HL-60/S4 treated with phorbol 12-myristate 13-acetate at 8.2 ng/mL for 4 days and 3 days (cell line): ENCODE data around the gene AEBP1.

Experiments used
- in situ Hi-C: fragments of 300-500 bp; cut with MboI; formaldehyde crosslinking; loops from 2 replicates; pipeline ENCODE4 v1.15.0; 2022; ENCODE audit warnings: low sequenced_read_pairs

AEBP1 gene

DNA sequence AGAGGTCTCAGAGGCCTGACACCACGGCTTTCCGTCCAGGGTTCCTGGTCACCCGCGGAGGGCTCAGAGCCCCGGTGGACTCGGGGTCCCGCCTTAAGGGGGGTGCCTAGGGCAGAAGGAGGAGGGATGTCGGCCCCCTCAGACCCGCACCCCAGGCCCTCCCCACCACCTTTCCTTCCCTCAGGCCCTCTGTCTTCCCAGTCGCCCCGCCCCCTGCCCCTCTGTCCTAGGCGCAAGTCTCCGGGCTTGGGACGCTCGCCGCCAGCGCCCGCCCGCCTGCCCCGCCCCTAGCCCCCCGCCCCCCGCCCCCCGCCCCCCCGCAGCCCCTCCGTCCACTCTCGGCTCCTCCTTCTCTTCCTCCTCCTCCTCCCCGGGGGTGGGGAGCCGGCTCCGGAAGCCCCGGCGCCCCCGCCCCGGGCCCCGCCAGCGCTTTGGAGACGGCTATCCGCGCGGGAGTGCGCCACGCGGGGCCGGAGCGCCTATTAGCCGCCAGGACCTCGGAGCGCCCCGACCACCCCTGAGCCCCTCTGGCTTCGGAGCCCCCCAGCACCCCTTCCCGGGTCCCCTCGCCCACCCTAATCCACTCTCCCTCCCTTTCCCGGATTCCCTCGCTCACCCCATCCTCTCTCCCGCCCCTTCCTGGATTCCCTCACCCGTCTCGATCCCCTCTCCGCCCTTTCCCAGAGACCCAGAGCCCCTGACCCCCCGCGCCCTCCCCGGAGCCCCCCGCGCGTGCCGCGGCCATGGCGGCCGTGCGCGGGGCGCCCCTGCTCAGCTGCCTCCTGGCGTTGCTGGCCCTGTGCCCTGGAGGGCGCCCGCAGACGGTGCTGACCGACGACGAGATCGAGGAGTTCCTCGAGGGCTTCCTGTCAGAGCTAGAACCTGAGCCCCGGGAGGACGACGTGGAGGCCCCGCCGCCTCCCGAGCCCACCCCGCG lies at the start of gene AEBP1:
Gene AEBP1, plus strand, starts transcription at position 423 of the 937 bp plus-strand sequence. Its CDS starts 321 bp downstream, at position 744.
- in situ Hi-C loops: no loop called here

DNA sequence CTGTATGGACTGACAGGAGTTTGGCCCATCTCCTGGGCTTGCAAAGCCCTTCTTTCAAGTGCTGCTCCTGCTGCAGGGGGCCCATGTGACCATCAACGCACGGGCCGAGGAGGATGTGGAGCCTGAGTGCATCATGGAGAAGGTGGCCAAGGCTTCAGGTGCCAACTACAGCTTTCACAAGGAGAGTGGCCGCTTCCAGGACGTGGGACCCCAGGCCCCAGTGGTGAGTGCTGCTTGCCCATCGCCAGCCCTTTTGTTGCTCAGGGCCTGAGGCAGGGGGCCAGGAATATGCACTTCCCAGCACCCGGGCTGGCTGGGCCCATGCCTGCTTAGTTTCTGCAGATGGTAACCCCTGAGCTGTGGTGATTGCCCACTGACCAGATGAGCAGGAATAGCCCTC lies 47.5 kb upstream of the AEBP1 start:
- in situ Hi-C loops: no loop called here

DNA sequence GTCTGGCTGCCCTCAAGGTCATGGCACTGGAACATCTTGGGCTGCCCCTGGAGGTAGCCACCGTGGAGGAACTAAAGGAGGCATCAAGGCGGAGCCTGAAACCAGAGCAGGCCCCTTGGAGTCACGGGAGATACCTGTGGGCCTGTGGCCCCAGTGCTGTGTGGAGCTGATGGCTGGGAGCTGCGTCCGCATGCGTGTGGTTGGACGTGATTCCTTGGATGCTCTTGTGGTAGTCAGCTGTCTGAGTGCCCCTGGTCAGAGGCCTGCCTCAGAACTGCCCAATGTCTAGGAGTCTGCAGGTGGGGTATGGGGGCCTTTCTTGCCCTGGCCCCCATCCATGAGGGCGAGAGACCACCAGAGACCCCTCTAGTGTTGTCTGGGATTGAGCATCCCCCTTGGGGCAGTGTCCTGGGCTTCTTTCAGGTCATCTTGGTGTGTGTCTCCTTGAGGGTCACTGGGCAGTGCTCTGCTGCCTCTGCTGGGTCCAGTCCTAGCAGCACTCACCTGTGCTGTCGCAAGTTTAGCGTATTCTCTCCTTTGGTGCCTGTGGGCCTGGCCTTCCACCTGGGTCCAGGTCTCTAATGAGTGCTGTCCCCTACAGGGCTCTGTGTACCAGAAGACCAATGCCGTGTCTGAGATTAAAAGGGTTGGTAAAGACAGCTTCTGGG lies 46.8 kb upstream of the AEBP1 start:
- in situ Hi-C loops: no loop called here

DNA sequence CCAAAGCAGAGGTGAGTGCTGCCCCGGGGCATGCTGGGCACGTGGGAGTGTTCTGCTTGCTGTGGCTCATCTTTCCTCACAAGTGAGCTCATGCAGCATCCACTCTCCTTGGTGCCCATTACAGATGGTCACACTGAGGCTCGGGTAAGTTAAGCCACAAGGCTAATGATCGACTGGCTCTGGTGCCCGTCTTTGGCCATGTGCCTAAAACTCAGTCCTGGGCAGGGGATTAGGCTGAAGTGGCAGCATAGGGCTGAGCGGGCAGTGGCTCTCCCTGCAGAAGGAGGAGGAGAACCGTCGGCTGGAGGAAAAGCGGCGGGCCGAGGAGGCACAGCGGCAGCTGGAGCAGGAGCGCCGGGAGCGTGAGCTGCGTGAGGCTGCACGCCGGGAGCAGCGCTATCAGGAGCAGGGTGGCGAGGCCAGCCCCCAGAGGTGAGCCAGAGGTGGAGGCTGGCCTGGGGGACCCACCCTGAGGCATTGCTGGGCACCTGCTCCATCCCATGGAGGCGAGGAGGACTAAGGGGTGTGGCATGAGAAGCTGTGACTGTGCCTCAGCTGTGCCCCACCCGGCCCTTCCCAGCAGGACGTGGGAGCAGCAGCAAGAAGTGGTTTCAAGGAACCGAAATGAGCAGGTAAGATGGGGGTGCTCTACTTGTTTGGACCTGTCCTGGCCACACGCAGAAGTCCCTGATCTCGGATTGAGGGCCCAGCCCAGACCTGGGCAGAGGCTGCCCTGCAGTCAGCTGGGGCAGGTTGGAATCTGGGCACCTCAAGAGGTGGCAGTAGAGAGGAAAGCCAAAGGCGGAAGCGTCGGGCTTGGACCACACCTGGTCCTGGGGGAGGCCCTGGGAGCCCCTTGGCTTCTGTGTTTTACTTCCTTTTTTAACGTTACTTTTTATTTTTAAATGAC lies 46.0 kb upstream of the AEBP1 start:
- in situ Hi-C loops: no loop called here

DNA sequence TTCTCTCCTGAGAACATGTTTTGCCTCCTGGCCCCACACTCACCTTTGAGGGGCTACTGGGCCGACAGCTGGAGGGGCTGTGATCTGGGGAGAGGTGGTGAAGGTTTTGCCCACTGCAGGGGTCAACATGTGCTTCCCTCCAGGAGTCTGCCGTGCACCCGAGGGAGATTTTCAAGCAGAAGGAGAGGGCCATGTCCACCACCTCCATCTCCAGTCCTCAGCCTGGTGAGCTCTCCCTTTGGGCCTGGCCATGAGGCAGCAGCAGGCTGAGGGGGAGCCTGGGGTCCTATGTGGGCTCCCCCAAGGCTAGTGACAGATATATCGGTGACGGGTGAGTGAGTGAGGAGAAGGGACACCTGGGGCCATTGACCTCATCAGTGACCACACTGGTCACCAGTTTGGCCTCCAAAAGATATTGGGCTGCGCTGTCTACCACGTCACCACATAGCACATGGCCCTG lies 45.4 kb upstream of the AEBP1 start:
- in situ Hi-C loops: no loop called here

DNA sequence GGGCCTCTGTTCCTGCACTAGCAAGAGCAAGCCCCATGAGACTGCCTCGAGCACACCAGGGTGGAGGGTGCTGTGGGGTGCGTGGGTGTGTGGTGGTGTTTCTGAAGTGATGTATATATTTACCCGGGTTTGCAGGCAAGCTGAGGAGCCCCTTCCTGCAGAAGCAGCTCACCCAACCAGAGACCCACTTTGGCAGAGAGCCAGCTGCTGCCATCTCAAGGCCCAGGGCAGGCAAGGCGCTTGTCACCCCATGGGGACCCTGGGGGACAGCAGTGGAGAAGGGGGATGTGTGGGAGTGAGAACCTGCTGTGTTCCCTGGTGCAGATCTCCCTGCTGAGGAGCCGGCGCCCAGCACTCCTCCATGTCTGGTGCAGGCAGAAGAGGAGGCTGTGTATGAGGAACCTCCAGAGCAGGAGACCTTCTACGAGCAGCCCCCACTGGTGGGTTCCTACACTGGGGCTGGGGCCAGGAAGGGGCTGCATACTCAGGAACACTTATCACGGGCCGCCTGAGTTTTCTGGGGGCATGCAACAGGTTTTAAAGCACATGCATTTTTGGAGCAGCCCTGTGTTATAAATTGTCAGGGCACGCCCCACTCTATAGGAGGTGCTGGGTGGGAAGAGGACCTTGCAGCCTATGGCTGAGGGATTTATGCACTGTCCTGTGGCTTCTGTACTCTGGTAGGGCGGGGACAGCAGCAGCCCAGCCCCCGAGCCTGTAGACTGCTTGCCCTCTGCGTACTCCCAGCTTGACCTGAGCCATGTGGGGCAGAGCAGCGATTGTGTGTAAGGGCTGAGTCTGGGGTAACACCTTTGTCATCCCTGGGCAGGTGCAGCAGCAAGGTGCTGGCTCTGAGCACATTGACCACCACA lies 44.7 kb upstream of the AEBP1 start:
- in situ Hi-C loops: no loop called here

DNA sequence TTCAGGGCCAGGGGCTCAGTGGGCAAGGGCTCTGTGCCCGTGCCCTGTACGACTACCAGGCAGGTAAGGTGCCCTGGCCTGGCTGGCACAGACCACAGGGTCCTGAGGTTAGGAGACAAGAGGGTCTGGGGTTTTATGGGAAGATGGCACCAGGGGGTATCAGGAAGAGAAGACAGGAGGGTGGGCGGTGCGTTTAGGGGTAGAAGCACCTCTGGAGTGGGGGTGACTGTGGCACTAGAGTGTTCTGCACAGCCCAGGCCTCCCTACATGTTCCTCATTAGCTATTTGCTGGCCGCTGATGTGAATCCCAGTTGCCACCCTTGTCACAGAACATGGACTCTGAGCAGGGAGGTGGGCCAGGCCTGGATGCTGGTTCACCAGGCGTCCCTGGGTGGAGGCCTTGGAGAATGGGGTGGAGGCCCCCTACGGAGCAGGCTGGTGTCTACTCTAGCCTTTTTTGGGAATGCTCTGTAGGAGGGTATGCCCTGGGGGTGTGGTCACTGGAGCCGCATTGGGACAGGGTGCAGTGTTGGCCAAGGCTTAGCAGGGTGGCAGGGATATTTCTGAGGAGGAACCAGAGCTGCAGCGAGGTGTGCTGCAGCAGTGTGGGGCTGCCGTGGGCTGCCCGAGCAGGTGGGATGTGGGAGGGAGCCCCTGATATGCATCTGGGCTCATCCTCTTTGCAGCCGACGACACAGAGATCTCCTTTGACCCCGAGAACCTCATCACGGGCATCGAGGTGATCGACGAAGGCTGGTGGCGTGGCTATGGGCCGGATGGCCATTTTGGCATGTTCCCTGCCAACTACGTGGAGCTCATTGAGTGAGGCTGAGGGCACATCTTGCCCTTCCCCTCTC lies 43.8 kb upstream of the AEBP1 start:
- in situ Hi-C loops: no loop called here

DNA sequence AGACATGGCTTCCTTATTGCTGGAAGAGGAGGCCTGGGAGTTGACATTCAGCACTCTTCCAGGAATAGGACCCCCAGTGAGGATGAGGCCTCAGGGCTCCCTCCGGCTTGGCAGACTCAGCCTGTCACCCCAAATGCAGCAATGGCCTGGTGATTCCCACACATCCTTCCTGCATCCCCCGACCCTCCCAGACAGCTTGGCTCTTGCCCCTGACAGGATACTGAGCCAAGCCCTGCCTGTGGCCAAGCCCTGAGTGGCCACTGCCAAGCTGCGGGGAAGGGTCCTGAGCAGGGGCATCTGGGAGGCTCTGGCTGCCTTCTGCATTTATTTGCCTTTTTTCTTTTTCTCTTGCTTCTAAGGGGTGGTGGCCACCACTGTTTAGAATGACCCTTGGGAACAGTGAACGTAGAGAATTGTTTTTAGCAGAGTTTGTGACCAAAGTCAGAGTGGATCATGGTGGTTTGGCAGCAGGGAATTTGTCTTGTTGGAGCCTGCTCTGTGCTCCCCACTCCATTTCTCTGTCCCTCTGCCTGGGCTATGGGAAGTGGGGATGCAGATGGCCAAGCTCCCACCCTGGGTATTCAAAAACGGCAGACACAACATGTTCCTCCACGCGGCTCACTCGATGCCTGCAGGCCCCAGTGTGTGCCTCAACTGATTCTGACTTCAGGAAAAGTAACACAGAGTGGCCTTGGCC lies 43.0 kb upstream of the AEBP1 start:
- in situ Hi-C loops: no loop called here

DNA sequence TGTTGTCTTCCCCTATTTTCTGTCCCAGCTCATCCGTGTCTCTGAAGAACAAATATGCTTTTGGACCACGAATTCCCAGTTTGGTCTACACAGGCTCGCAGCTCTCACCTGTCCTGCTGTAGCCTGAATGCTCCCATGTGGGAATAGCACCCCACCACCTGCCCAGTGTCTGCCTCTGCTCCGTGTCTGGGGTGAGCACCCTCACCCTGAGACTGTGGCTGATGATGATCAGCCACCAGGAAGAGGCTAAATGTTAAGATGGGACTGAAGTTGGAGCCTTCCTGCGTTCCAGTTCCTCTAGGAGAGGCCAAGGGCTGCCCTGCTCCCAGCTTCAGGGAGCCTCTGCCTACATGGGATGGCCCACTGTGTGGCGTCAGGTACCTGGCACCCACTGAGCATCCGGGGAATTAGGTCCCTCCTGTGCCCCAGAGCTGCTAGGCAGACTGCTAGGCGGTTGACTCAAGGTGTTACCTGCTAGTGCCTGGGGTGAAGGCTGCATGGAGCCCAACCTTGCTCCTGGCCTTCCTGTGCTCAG lies 42.4 kb upstream of the AEBP1 start:
- in situ Hi-C loops: no loop called here

DNA sequence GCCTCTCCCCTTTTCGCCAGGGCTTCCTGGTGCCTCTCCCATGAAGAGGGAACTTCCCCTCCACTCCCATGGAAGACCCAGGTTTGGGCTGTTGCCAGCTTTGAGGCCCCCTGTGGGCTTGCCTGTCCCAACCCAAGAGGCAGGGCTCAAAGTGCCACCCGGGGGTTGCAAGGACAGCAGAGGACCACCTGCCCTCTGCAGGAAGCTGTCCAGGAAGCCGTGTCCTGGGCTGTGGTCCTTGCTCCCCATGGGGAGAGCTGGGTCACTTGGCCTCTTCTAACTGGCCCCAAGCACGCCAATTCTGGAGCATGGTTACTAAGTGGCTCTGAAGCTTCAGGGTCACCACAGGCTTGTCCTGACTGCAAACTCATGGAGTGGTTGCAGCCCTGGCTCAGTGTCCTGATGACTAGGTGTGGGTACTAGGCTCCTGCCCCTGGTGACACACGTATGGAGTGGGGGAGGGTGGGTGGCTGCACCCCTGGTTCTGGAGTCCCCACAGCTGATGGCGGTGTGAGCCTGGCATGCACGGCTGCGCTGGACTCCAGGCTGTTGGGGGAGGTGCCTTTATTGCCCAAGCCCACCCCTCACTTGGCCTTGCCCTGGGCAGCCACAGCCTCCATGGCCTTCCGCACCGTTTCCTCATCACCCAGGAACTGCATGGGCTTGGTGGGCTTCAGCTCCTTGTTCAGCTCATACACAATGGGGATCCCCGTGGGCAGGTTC lies 41.8 kb upstream of the AEBP1 start:
- in situ Hi-C loops: no loop called here

DNA sequence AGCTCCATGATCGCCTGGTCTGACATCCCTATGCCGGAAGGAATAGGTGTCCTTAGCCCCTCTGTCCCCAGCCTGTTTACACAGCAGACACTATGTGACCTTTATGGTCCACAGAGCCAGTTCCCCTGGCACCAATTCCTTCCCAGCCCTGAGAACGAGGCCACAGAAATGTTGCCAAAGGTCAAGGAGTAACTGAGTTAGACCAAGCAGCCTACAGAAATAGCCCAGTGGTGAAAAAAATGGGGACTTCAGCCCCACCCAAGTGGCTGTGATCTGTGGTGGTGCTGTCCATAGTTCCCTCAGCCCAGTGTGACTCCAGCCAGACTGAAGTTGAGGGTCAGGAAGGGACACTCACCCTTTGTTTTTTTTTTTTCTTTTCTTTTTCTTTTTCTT lies 41.2 kb upstream of the AEBP1 start:
- in situ Hi-C loops: no loop called here

DNA sequence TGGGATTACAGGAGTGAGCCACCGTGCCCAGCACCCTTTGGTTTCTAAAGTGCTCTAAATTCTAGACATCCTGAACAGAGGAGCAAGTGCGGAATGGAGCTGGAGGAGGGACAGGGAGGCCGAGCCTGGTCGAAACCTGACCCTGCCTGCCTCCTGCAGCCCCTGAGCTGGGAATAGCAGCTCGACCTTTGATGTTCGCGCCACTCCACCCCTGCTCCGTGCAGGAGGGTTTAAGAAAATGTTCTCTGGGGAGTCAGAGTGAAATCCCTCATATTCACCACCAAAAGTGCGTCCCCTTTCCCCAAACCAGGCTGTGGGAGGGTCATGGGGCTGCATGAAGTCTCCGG lies 40.6 kb upstream of the AEBP1 start:
- in situ Hi-C loops: no loop called here

DNA sequence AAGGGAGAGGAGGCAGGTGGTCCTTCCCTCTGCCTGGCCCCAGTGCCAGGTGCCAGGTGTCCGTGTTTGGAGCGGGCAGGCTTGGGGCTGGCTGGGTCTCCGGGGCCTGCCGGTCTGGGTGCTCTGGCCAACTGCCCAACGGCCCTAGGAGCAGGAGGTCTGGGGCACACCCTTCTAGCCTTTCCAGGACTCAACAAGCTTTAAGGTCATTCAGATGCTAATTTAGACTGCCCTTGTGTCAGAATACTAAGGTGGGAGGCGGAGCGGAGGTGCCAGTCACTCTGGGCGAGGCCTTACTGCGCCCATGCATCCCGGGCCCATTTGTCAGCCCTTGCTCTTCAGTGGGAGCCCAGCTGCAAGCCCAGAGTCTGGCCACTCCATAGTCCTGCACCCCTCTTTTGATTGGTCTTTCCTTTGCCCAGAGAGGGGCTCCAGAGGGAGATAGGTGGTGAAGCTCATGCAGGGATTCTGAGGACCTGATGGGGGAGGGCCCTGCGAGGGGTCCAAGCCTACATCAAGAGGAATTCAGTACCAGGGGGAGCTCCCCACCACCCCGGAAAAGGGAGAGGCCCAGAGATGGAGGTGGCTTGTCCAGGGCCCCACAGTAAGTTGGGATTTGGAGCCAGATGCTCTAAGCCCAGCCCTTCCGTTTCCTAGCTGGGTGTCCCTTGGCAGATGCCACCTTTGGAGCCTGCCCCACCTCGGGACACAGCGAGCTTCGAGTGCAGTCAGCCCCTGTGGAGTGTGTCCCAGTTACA lies 40.1 kb upstream of the AEBP1 start:
- in situ Hi-C loops: no loop called here

DNA sequence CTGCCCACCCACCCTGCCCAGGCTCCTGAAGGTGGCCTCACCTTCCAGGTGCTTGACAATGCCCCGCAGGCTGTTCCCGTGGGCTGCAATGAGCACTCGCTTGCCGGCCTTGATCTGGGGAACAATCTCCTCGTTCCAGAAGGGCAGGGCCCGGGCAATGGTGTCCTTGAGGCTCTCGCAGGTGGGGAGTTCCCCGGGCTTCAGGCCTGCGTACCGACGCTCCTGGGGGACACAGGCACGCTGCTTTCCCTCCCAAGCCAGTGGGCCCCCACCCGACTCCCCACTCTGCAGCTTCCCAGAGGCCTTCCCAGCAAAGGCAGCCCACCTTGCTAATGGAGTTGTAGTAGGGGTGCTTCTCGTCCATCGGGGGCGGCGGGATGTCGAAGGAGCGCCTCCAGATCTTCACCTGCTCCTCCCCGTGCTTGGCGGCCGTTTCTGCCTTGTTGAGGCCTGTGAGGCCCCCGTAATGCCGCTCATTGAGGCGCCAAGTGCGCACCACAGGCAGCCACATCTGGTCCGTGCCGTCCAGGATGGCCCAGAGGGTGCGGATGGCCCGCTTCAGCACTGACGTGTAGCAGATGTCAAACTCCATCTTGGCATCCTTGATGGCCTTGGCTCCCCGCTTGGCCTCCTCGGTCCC lies 39.2 kb upstream of the AEBP1 start:
- in situ Hi-C loops: no loop called here

DNA sequence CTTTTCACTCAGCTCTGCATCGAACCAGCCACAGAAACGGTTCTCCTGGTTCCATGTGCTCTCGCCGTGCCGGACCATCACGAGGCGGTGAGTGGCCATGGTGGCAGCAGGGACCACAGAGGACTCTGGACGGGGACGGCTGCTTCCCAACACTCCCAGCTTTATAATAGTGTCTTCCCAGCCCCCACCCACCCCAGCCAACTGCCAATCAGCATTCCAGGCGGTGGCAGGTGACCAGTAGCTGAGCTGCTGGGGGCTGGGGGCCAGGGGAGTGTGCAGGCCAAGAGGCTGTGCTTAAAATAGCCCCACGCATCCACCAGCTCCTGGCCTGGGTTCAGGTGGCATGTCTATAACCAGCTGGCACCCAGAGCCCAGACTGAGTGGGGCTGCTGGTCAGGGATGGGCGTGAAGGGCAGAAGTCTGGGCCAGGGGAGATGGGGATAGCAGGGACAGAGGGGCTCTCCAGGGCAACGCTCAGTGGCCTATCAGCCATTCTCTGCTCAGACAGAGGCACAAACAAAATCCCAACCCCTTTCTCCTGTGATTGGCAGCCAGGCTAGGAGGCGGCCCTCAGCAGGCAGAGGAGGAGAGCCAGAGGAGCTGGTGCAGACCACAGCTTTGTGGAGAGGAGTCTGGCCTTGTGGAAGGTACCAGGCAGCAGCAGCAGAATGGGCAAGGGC lies 38.6 kb upstream of the AEBP1 start, which contains the start of gene PGAM2:
Gene PGAM2, minus strand, starts transcription at position 137 of the 680 bp plus-strand sequence. Its CDS starts 38 bp downstream, at position 99.
- in situ Hi-C loops: no loop called here

DNA sequence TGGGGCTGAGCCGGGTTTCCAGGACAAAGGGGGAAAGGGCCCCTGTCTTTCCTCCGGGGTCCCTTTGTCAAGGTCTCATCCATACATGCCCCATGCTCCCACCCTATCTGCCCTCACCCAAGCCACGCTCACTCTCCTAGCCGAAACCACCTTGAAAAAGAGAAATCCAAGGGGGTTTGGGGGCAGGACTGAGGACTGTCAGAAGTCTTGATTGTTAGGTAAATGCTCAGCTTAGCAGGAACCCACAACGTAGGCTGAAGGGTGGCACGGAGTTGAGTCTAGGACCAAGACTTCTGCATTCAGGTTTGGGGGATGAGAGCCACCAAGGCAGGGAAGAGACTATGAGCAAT lies 38.1 kb upstream of the AEBP1 start:
- in situ Hi-C loops: no loop called here
